Measurements from ENCODE around the gene C2CD5.
A peak's percentile ranks its signal among the peaks of the same experiment; 100 is the strongest.
"Not testable (repeated sequence)": the region's sequence is repeated elsewhere in the genome, so short reads cannot be mapped to it uniquely, and the experiment has no call there.

The C2CD5 gene

DNA sequence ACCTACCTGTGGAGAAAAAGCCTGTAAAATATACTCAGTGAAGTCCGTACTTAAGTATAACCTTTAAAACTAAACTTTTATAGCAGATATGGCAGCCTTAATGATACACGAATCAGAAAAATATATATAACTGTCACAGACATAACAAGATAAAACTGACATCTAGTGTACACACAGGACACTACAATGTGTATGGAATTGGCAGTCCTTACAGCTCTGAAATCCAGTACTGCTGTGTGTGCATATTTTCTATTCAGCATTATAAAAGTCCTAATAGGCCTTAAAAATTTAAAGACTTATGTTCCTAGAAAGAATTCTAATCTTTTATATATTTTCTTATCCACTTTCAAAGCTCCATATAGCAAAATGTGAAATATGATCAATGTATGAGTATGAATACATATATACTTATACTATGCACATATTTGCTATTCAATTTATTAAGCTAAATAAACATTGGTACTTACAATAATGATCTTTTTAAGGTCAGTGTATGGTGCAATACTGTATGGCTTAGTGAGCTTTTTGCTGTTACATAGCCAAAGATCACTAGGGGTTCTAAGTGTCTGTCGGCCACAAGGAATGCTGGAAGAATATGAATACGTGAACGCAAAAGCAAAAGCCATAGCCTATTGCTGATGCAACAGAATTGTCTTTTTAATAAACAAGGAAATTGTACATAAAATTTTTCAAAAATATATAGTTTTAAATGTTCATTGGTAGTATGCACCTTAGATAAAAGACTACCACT is 69.2 kb downstream of the C2CD5 start:
- peak; percentile 13 for DNase-seq

DNA sequence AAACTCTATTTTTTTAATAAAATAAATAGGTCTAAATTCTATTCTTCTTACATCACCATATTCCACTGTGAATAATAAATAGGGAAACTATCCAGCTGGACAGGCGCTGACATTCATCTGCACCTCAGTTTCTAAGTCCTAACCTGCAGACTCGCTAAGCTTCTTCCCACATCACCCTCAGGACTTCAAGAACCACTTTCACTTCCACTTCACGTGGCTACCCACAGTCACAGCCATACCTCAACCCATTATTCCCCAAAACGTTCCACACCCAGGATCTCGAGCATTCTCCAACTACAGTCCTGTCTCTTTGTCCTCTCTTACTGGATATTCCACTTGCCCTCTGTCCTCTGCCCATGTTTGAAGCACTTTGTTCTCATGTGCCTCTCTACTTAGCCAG is 71.1 kb downstream of the C2CD5 start:
- DNase-seq: no peak

DNA sequence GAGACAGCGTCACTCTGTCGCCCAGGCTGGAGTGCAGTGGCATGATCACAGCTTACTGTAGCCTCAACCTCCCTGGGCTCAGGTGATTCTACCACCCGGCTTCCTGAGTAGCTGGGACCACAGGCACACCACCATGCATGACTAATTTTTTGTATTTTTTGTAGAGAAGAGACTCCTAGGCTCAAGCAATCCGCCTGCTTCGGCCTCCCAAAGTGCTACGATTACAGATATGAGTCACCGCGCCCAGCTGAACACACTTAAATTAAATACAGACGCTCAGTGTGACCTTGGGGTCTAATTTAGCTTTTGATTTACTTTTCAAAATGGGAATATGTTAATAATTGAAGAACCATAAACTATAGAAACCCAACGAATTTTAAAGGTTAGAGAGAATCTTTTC is 77.2 kb downstream of the C2CD5 start:
- DNase-seq: no peak

DNA sequence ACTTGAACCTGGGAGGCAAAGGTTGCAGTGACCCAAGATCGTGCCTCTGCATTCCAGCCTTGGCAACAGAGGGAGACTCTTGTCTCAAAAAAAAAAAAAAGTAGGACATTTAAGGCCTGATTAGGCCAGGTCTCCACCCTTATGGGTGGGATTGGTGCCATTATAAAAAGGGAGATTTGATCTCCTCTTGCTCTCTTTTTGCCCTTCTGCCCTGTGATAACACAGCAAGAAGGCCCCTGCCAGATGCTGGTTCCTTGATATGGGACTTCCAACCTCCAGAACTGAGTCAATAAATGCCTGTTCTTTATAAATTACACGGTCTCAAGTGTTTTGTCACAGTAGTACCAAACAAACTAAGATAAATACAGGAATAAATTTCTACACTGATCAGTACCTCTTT is 81.0 kb downstream of the C2CD5 start:
- no peak for DNase-seq

DNA sequence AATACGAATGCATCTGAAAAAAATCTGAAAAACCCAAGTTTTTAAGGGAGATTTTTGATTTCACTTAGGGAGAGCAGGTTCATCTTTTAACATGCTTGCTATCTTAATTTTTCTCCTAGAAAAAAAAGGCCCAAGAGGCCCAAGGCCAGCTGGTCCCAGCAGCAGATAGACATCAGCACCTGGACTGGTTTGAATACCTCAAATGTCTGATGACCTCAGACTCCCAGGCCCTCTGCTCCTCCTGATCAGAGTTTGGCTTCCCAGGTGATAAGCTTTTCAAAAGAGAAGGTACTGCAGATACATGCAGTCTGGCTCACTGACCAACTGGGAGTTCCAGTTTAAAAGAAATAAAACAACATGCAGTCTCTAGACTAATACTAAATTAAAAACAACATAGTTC is 82.6 kb downstream of the C2CD5 start:
- DNase-seq: no peak

DNA sequence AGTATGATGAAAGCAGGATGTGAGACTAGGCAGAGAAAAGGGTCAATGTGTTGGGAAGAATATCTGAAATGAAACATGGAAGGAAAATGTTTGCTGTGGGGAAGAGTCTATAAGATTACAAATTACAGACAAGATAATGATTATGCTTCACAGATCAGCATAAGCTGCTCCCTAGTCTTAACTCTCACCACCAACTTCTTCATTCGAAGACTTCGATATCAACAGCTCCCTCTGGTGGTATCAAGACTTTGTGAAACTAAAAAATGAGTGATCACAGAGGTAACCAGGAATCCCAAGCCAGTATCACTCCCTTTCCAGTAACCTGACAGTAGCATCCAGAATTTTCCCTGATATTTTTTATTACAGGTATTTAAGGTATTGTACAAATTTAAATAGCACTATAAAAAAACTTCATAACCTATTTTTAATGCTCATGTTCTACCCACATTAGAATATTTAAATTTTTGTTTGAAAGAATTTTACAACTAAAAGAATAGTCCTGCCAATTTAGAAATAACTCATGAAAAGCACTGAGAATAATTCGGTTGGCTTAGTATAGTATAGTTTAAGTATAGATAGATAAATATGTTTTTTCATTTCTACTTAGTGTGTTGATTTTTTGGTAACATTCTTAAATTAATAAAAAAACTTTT is 84.4 kb downstream of the C2CD5 start:
- DNase-seq: peak; percentile 65

DNA sequence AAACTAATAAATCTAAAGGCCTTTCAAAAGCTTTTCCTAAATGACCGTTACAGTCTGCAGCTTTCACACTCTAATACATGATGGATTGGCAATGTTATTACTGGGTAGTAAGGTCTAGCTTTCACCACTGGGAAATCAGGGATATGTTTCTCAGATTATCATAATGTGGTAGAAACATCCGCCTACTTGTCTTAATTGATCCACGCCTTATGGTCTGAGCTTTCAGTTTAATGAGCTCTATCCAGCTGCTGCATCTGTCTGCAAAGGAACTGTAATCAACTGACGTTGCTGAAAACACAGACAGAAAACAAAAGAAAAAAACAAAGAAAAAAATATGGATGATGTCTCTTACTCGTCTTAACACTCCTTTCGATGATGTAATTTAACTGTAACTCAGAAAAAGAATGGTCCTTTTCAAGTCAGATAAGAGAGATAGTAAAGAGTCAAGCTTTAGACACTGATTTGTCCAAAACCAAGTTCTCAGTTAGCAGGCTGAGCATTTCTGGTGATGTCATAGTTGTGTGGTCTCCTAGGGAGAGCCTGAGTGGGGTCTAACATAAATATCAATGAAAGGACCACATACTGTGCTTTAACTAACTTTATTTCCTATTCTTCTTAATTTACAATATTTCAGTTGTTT is 85.9 kb downstream of the C2CD5 start:
- DNase-seq: no peak

DNA sequence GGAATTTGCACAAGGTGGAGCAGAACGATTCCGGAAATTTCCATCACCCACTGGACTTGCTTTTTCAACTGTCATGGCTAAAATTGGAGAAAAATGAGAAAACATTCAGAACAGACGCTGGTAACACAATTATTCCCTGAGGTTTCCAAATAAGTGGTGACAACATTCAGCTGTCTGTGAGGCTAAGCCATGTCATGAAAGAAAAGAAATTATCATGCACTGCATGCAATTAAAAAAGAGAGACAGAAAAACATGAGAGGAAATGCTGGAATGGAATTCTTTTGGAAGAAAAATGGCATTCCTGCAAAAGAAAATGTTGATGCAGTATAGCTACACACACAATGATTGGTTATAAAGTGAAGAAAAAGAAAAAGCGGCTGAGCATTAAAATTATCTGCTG is 87.3 kb downstream of the C2CD5 start:
- DNase-seq: no peak

DNA sequence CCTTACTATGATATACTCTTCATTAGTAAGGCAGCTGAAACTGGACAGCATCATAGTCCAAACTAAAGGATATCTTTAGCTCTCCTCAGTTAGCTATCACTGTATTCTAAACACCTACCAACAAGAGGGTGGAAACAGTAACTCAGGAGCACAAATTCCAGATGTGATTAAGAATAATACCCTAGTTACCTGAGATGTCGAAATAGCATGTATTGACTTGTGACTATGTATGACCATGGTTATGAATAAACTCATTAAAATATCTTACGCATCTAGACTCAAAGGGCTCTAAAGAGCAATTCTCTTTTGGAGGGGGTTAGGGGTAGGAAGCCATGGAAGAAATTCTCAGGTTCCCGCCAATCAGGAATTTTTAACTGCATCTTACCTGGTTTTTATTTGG is 90.8 kb downstream of the C2CD5 start:
- no peak for DNase-seq

DNA sequence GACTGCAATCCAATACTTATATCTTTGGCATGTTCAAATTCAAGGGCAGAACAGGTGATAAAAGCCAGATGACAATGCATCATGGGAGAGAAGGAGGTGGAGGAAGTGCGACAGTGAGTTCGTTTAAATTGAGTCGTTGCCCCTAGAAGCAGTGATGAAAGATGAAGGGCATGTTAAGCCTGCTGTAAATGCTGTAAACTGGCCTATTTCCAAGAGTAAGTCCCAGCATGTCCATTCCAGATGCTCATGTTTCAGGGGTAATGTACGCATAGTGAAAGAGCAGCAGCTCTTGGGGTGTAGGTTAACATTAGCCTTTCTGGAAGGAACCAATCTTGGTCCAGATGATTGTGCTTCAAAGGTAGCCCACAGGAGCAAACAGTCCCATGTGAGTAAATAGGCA is 97.1 kb downstream of the C2CD5 start:
- no peak for DNase-seq

DNA sequence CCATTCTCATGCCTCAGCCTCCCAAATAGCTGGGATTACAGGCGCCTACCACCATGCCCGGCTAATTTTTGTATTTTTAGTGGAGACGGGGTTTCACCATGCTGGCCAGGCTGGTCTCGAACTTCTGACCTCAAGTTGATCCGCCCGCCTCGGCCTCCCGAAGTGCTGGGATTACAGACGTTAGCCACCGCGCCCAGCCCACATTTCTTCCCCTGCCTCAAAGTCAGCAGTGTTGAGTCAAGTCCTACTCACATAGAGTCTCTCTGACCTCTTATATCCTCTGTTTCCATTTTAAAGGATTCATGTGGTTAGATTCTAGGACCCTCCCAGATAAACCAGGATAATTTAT is 100.1 kb downstream of the C2CD5 start:
- not testable (repeated sequence) for DNase-seq

DNA sequence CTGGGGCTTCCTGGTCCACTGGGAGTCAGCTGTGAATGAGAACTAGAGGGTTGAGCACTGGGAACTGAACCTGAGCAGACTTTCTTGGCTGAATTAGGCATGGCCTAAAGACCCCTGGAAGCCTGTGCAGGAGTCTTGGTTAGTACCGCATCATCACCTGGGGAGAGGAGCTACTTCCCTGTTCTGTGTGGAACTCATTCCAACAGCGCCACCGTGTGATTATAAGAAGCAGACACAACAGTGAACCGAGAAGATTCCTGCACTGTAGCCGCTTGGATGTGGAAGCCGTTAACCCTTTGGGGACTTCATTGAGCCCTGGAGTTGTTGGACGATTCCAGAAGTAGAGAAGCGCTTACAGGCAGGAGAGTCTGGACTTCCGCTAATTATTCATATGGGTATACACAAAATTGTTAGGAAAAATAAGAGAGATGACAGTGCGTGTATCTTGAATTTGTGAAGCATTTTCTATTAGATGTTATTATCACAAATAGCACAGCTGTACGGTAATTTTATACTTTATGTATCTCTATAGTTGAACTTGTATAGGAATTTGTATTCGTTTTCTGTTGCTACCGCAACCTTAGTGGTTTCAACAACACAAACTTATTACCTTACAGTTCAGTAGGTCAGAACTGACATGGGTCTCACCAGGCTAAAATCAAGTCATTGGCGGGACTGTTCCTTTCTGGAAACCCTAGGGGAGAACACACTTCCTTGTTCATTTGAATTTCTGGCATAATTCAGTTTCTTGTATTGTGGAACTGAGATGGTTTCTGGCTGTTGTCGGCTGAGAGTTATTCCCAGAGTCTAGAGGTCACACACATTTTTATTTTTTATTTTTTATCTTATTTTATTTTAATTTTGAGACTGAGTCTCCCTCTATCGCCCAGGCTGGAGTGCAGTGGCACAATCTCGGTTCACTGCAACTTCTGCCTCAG is 100.7 kb downstream of the C2CD5 start:
- peak; percentile 78 for DNase-seq

DNA sequence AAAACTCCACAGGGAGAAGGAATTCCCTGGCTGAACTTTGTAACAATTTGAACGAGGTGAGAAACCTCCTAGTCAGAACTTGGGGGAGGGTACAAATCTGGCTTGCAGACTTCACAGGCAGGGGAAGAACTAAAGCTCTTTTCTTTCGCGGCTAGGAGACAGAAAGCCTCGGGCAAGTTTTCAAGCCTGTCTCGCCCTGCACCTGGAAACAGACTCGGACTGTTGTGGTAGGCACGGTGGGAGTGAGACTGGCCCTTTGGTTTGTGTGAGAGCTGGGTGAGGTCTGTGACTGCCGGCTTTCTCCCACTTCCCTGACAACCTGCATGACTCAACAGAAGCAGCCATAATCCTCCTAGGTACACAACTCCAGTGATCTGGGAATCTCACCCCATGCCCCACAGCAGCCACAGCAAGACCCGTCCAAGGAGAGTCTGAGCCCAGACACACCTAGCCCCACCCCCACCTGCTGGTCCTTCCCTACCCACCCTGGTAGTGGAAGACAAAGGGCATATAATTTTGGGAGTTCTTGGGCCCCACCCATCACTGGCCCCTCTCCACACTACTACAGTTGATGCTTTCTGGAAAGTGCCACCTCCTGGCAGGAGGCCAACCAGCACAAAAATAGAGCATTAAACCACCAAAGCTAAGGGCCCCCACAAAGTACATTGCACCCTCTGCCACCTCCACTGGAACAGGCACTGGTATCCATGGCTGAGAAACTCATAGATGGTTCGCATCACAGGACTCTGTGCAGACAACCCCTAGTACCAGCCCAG is 107.1 kb downstream of the C2CD5 start:
- peak; percentile 12 for DNase-seq

DNA sequence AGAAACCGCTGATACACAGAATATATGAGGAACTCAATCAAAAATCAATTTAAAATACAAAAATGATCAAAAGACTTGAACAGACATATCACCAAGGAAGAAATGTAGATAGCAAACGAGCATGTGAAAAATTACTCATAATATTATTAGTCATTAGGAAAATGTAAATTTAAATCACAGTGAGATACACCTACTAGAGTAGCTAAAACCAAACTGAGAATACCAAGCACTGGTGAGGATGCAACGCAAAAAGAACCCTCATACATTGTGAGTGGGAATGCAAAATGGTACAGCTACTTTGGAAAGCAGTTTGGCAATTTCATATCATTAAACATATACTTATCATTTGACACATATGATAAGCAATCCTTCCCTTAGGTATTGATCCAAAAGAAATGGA is 108.8 kb downstream of the C2CD5 start:
- no peak for DNase-seq

DNA sequence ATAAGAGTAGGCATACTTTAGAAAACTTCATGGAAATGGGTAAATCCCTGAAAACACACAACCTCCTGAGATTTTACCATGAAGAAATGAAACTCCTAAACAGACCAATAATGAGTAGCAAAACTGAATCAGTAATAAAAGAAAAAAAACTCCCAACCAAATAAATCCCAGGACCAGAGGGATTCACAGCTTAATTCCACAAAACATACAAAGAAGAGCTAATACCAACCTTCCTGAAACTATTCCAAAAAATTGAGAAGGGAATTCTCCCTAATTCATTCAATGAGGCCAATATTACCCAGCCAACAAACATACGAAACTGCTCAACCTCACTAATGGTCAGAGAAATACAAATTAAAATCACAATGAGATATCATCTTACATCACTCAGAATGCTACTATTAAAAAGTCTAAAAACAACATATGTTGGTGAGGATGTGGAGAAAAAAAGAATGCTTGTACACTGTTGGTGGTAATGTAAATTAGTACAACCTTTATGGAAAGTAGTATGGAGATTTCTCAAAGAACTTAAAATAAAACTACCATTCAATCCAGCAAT is 112.6 kb downstream of the C2CD5 start:
- no peak for DNase-seq

DNA sequence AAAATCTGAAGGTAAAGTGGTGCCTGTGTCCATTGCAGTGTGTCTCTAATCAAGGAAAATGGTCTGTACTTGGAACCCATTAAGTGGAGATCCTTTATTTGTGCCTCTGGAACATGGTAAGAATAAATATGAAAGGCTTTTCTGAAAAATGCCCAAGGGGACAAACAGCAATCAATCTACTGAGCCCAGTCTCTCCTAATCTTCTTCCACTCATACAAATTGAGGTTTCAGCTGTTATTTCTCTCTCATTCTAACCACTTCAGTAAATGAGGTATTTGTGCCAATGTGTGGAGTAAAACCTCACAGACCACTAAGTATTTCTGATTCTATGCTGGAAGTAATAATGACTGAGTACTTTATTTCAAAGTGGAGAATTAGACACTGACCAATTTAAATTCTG is 127.5 kb downstream of the C2CD5 start:
- no peak for DNase-seq

DNA sequence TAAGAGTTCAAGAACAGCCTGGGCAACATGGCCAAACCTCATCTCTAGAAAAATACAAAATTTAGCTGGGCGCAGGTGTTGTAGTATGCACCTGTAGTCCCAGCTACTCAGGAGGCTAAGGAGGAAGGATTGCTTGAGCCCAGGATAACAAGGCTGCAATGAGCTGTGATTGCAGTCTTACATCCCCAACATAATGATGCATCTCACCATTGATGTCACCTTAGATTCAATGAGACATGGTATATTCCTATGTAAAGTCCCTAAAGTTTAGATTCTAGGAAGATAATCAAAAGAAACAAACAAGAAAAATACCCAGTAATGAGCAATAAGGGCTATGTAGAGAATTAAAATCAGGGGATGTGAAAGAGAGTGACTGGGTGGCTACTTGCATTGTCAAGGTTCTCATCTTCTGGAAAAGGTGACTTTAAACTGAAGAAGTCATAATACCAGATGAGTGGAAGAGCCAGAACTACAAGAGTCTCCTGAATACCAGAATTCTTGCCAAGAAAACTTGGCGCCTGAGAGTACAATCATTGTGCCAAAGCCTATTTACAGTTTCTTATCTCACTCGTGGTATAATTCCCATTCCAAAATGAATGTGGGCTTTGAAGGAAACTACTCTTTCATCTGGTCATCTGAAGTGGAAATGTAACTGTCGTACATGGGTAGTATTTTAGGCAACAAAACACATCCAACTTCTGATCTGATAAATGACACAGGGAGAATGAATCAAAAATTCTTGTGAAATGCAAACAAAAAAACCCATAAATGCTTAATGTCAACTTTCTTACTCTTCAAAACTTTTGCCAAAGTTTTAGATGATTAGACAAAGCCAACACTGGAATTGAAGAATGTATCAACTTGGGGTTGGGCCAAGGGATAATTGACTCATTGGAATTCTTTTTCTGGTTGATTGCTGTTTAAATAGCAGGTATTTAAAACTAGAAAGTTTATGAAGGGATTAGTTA is 128.7 kb downstream of the C2CD5 start:
- no peak for DNase-seq

DNA sequence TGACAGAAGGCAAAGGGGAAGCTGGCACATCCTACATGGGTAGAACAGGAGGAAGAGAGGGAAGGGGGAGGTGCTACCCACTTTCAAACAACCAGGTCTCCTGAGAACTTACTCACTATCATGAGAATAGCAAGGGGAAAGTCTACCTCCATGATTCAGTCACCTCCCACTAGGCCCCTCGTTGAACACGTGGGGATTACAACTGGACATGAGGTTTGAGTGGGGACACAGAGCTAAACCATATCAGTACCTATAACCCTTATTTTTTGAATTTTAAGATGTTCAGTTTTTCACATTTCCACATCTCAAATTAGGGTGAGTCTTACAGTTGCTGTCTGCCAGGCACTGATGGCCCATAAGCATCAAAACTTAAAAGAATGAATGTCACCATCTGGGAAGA is 129.6 kb downstream of the C2CD5 start:
- DNase-seq: no peak

DNA sequence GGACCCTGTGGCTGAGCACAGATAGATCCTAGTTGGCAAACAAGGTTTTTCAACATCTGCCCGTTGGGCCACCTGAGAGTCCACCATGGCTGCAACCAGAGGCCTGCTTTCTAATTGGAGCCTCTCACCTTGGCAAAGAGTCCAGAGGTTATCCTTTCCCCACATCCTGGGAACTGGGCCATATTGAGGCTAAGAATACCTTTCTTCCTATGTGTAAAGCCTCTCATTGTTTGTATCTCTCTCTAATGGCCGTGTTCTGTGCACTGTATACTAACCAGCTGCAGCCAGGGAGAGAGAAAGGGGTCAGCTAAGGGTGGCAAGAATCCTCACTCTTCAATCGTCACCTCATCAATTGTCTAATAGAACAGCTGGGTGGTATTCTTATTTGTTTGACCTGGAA is 130.8 kb downstream of the C2CD5 start:
- no peak for DNase-seq

DNA sequence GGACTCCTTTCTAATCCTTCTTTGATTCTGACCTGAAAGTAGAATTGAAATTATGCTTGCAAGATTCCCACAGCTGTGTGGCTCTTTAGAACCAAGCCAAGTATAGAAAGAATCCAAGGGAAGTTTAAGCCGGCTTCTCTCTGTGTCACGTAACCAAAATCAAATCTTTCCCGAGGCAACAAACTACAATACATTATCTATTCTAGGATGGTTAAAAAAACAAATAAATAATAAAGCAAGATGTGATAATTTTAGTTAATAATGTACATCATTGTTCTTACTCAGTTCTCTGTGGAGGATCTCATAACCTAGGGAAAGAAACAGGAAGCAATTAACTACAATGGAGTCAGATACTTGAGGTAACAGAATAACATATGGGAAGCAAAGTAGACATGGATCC is 131.8 kb downstream of the C2CD5 start:
- no peak for DNase-seq

DNA sequence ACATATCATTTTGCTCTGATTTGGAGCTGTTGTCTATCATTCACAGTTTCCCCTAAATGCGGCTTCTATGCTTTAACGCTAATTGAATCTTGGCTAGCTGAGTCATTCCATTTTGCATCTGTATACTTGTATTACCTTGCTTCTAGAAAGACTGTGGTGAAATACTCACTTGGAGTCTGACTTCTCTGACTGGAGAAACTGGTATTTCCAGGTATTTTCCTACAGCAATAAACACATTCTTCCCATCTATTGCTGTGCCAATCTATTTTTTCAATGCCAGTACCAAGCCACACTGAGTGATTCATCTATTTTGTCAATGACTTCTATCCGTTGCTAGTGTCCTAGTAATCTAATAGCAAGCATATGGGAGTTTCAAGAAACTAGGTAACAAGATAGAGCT is 133.9 kb downstream of the C2CD5 start:
- DNase-seq: no peak

All from RPMI8226 (cell line).